K562 (cell line): ENCODE measurements around the gene SH3D21. TPM values are rescaled to one million over a fixed set of nuclear protein-coding genes. Genes with fewer than 3 reads are reported as not detected.

Source experiments
- ATAC-seq: fragments of 200-7000 bp; cut with Tn5 transposase; 3 replicates; pipeline ENCODE4 v1.9.1; 2020; ENCODE audit warnings: moderate library complexity
- BruUV-seq: library from RNA; stranded (reverse); fragments of 400-500 nt; replicated peaks from 2 replicates; lab custom pipeline; 2021; lab: Mats Ljungman, UMichigan
- CTCF ChIA-PET: fragments of 300-600 bp; formaldehyde crosslinking; extraction: SDS; loops from one replicate; lab custom pipeline; 2021; ENCODE audit warnings: low intra/inter-chr PET ratio; lab: Yijun Ruan, JAX
- POLR2A ChIA-PET: fragments of 300-600, 350-650 bp; sonication (Branson Sonifier 250); formaldehyde crosslinking; extraction: SDS; loops from one replicate; lab custom pipeline; 2021; ENCODE audit warnings: antibody characterized with exemption, inconsistent platforms; lab: Yijun Ruan, JAX
- DNase-seq, 4 experiments: peaks; one replicate each; pipeline versions ENCODE4 v3.0.0 to v3.0.0-alpha.2; 2011 to 2018; ENCODE audit warnings: low spot score in 3 of 4, mixed read lengths in 3 of 4; ENCODE audit errors: extremely low read depth in 1 of 4
- FAIRE-seq: peaks from 2 replicates; lab custom pipeline; 2011; peaks lifted over from hg19 to GRCh38; lab: Jason Lieb, UNC
- H2AFZ ChIP-seq: 2 replicates; pipeline ENCODE4 v1.6.0; 2011; ENCODE audit warnings: low read depth, low read length, control low read depth, inconsistent platforms
- H3K27ac ChIP-seq: fragments of 200-600 bp; 3 replicates; pipeline ENCODE4 v1.8.0; 2011; ENCODE audit warnings: low read depth, mild to moderate bottlenecking, control low read depth, inconsistent platforms, low read length, moderate library complexity, mixed read lengths; ENCODE audit errors: extremely low read depth
- H3K27me3 ChIP-seq, 2 experiments: fragments of 300-600 bp in 1 of 2; 2 replicates in 1 of 2; 3 replicates in 1 of 2; pipeline versions ENCODE4 v1.6.0 to v1.8.0; 2011; ENCODE audit warnings: inconsistent platforms in 2 of 2, low read length in 2 of 2, mild to moderate bottlenecking in 1 of 2, mixed read lengths in 1 of 2, moderate library complexity in 1 of 2; ENCODE audit not compliant: control insufficient read depth in 2 of 2, insufficient read depth in 2 of 2
- H3K36me3 ChIP-seq: fragments of 300-600 bp; 3 replicates; pipeline ENCODE4 v1.8.0; 2011; ENCODE audit warnings: mild to moderate bottlenecking, low read length, inconsistent platforms; ENCODE audit not compliant: control insufficient read depth, insufficient read depth
- H3K4me1 ChIP-seq, 2 experiments: fragments of 200-600 bp in 1 of 2; replicated peaks in 1 of 2; 2 replicates in 1 of 2; 3 replicates in 1 of 2; pipeline versions ENCODE4 v1.5.1 to v1.8.0; 2011; ENCODE audit warnings: inconsistent platforms in 2 of 2, low read length in 2 of 2, mild to moderate bottlenecking in 1 of 2, mixed read lengths in 1 of 2, moderate library complexity in 1 of 2; ENCODE audit not compliant: control insufficient read depth in 2 of 2, insufficient read depth in 2 of 2
- H3K4me2 ChIP-seq: 2 replicates; pipeline ENCODE4 v1.6.1; 2011; ENCODE audit warnings: low read length, control low read depth, inconsistent platforms, mixed read lengths; ENCODE audit not compliant: insufficient read depth
- H3K4me3 ChIP-seq: fragments of 200-600 bp; sonication (generic), shearing (Covaris generic); 2 replicates; pipeline ENCODE4 v1.5.1; 2016; ENCODE audit warnings: control low read depth, inconsistent platforms
- H3K79me2 ChIP-seq: fragments of 200-600 bp; 3 replicates; pipeline ENCODE4 v1.8.0; 2011; ENCODE audit warnings: low read length, inconsistent platforms; ENCODE audit not compliant: control insufficient read depth, insufficient read depth
- H3K9ac ChIP-seq, 2 experiments: 2 replicates each; pipeline versions ENCODE4 v1.6.0 to v1.6.1; 2011; ENCODE audit warnings: low read depth in 2 of 2, low read length in 2 of 2, control low read depth in 1 of 2, inconsistent platforms in 1 of 2, mild to moderate bottlenecking in 1 of 2, mixed read lengths in 1 of 2; ENCODE audit not compliant: insufficient read depth in 1 of 2
- H3K9me1 ChIP-seq: one replicate; pipeline ENCODE4 v1.6.0; 2011; ENCODE audit warnings: inconsistent platforms, mild to moderate bottlenecking, low read length, moderate library complexity; ENCODE audit not compliant: control insufficient read depth, insufficient read depth
- H3K9me3 ChIP-seq: replicated peaks from 2 replicates; pipeline ENCODE4 v1.5.1; 2011; ENCODE audit warnings: low read depth, low read length, inconsistent platforms; ENCODE audit not compliant: control insufficient read depth, insufficient read depth
- H4K20me1 ChIP-seq: replicated peaks from 2 replicates; pipeline ENCODE4 v1.6.1; 2011; ENCODE audit warnings: low read length, inconsistent platforms, mixed read lengths; ENCODE audit not compliant: control insufficient read depth, insufficient read depth
- DMBX1 ChIP-seq: fragments of 250-450 bp; sonication (Bioruptor Pico); IDR thresholded peaks from 2 replicates; pipeline ENCODE4 v1.8.0; 2022; ENCODE audit warnings: inconsistent platforms, mild to moderate bottlenecking, moderate library complexity, borderline replicate concordance
- HDAC6 ChIP-seq: IDR thresholded peaks from 2 replicates; pipeline ENCODE4 v1.6.1; 2012; ENCODE audit warnings: low read depth, mild to moderate bottlenecking, control low read depth, inconsistent platforms, low read length, moderate library complexity
- MTA3 ChIP-seq: fragments of 450-650 bp; formaldehyde crosslinking; IDR thresholded peaks from 2 replicates; pipeline ENCODE4 v1.6.1; 2017; ENCODE audit warnings: mild to moderate bottlenecking, borderline replicate concordance
- POLR2A ChIP-seq: fragments of 450-650 bp; conservative IDR thresholded peaks from 2 replicates; pipeline ENCODE4 v1.6.1; 2016
- RBM14 ChIP-seq: fragments of 200-400 bp; formaldehyde crosslinking; IDR thresholded peaks from 2 replicates; pipeline ENCODE4 v1.6.1; 2018; ENCODE audit warnings: low read depth, mild to moderate bottlenecking, low read length, moderate library complexity, borderline replicate concordance; ENCODE audit not compliant: insufficient read depth
- RBM34 ChIP-seq: fragments of 200-400 bp; formaldehyde crosslinking; IDR thresholded peaks from 2 replicates; pipeline ENCODE4 v1.6.1; 2018; ENCODE audit warnings: low read length, borderline replicate concordance; ENCODE audit not compliant: insufficient read depth
- TRIM28 ChIP-seq: fragments of 450-650 bp; IDR thresholded peaks from 2 replicates; pipeline ENCODE4 v1.6.1; 2017
- ZFP1 ChIP-seq: fragments of 450-650 bp; formaldehyde crosslinking; IDR thresholded peaks from 2 replicates; pipeline ENCODE4 v1.4.0; 2020; ENCODE audit warnings: mild to moderate bottlenecking, mixed read lengths
- WGBS: fragments of 100-300 bp; shearing (Covaris generic); methylation state at CpG from one replicate; pipeline ENCODE4 v1.1.6; 2016; ENCODE audit warnings: low coverage, mixed read lengths; ENCODE audit not compliant: insufficient coverage; ENCODE audit errors: missing lambda C conversion rate; 5-methylcytosine and 5-hydroxymethylcytosine counted together
- in situ Hi-C: fragments of 300-500 bp; cut with MboI; formaldehyde crosslinking; loops from 4 replicates; pipeline ENCODE4 v1.15.0; 2018; ENCODE audit warnings: inconsistent platforms, mixed read lengths
- intact Hi-C: fragments of 100-400 bp; cut with micrococcal nuclease; formaldehyde crosslinking; loops from 2 replicates; pipeline ENCODE4 v1.14.2; 2022
- polyA plus RNA-seq, 8 experiments: library from polyadenylated mRNA; depleted of rRNA in 4 of 8; stranded (reverse) in 5 of 8; unstranded in 3 of 8; fragments of >200 nt; fragmentation: Nextera tagmentation in 2 of 8; fragmentation: Illumina TruSeq in 1 of 8; extraction: Ambion mirVana in 2 of 8; extraction: Trizol in 1 of 8; gene quantifications; 2 replicates each; pipeline versions ENCODE4 v1.2.1 to v1.2.3, GENCODE V29; 2011 to 2014; ENCODE audit warnings: inconsistent platforms in 1 of 8, missing spikeins in 1 of 8
- total RNA-seq, 7 experiments: library from RNA; depleted of rRNA in 6 of 7; stranded (reverse); fragments of >200 nt in 6 of 7; fragmentation: Illumina TruSeq in 2 of 7; extraction: Trizol in 2 of 7; gene quantifications; 2 replicates each; pipeline versions ENCODE4 v1.2.1 to v1.2.3, GENCODE V29; 2011 to 2021; ENCODE audit warnings: low replicate concordance in 1 of 7
- TF ChIP-seq, protein P1 (sequence below): fragments of 450-650 bp; formaldehyde crosslinking; IDR thresholded peaks from 2 replicates; pipeline ENCODE4 v1.4.0; 2020; ENCODE audit warnings: mild to moderate bottlenecking, moderate library complexity
- TF ChIP-seq, protein P2 (sequence below): sonication (generic); formaldehyde crosslinking; IDR thresholded peaks from 2 replicates; pipeline ENCODE4 v1.8.0; 2023; ENCODE audit warnings: mild to moderate bottlenecking, missing genetic modification reagents

SH3D21 gene
- total and polyA plus RNA-seq, 9 of the 15 experiments (the other 6 are each of a cell fraction or from before 2014, with no cell fraction given) = 0.01 to 4.7 (median 1.8) TPM

DNA sequence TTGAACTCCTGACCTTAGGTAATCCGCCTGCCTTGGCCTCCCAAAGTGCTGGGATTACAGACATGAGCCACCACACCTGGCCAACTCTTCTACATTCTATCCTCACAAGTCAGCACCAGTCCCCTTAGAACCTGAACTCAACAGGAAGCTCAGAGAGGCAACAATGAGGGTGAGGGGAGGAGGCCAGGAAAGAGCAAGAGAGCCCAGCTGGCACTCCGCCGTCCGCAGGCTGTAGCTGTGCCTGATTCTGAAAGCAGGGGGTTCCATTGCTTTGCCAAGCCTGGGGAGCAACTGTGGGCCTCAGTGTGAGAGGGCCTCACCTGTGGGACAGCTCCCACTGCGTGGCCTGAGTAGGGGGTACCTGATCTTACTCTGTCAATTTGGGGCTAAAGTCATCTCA is 60.9 kb downstream of the SH3D21 start (continued):
- TF ChIP-seq, protein P1, sequence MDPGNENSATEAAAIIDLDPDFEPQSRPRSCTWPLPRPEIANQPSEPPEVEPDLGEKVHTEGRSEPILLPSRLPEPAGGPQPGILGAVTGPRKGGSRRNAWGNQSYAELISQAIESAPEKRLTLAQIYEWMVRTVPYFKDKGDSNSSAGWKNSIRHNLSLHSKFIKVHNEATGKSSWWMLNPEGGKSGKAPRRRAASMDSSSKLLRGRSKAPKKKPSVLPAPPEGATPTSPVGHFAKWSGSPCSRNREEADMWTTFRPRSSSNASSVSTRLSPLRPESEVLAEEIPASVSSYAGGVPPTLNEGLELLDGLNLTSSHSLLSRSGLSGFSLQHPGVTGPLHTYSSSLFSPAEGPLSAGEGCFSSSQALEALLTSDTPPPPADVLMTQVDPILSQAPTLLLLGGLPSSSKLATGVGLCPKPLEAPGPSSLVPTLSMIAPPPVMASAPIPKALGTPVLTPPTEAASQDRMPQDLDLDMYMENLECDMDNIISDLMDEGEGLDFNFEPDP (CRISPR knock-in tag) = no peak
- TF ChIP-seq POLR2A = no peak
- TF ChIP-seq HDAC6 = no peak
- no peak for TF ChIP-seq RBM14
- no peak for TF ChIP-seq MTA3
- TF ChIP-seq DMBX1 (CRISPR knock-in tag) = no peak
- no peak for TF ChIP-seq RBM34

DNA sequence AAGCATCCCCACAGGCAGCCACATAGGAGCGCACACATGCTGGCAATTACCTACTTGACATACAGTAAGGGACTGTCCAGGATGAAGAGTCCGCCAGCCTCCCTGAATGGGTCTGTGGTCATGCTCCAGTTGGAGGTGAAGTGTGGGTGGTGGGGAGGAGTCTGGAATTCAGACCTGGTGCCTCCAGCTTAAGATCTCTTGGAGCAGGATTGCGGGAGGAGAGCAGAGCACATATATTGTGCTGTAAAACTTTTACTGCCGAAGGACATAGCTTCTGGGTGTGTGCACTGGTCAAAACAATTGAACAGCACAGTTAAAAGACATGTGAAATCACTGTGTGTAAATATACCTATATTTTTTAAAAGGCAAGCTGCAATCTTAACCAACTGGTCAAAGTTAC is 61.6 kb downstream of the SH3D21 start:
- CTCF ChIA-PET = interaction anchor here (1.8 kb wide), 1 partner anchor 268 kb away, joined by 11 read pairs; no protein-coding TSS in a partner anchor
- H3K4me2 ChIP-seq = no peak overlapping the region
- 89% methylated on average over 4 of the region's 4 CpGs for whole genome bisulfite sequencing
- in situ Hi-C loops = no loop called here
- H3K79me2 ChIP-seq = peaks cover 73% of the 10 kb centered on the region
- TF ChIP-seq TRIM28 = no peak
- no peak for TF ChIP-seq ZFP1
- TF ChIP-seq, protein P2, sequence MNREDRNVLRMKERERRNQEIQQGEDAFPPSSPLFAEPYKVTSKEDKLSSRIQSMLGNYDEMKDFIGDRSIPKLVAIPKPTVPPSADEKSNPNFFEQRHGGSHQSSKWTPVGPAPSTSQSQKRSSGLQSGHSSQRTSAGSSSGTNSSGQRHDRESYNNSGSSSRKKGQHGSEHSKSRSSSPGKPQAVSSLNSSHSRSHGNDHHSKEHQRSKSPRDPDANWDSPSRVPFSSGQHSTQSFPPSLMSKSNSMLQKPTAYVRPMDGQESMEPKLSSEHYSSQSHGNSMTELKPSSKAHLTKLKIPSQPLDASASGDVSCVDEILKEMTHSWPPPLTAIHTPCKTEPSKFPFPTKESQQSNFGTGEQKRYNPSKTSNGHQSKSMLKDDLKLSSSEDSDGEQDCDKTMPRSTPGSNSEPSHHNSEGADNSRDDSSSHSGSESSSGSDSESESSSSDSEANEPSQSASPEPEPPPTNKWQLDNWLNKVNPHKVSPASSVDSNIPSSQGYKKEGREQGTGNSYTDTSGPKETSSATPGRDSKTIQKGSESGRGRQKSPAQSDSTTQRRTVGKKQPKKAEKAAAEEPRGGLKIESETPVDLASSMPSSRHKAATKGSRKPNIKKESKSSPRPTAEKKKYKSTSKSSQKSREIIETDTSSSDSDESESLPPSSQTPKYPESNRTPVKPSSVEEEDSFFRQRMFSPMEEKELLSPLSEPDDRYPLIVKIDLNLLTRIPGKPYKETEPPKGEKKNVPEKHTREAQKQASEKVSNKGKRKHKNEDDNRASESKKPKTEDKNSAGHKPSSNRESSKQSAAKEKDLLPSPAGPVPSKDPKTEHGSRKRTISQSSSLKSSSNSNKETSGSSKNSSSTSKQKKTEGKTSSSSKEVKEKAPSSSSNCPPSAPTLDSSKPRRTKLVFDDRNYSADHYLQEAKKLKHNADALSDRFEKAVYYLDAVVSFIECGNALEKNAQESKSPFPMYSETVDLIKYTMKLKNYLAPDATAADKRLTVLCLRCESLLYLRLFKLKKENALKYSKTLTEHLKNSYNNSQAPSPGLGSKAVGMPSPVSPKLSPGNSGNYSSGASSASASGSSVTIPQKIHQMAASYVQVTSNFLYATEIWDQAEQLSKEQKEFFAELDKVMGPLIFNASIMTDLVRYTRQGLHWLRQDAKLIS = no peak
- TF ChIP-seq, all 486 proteins: peak for 0
- no TSS peak for BruUV-seq
- no peak for ATAC-seq
- Histone ChIP-seq H3K9ac (peak overlapping the region in 1 of 2 experiments; percentile 24; a peak in 2 of 4 replicates), H4K20me1 (0 out of 2 replicates have a peak, but pooled peaks cover 6% of the 10 kb centered on the region), H3K27ac (no peak overlapping the region), H3K9me3 (no peaks in the 10 kb centered on the region), H3K4me1 (peaks cover 27 to 38% of the 10 kb centered on the region in 2 experiments), H3K36me3 (peaks cover 49% of the 10 kb centered on the region), H3K4me3 (no peak overlapping the region), H3K27me3 (no peaks in the 10 kb centered on the region), H3K9me1 (peaks cover 11% of the 10 kb centered on the region), H2AFZ (no peak overlapping the region)
- DNase-seq = no peak
- intact Hi-C loops = loop anchor here (2.0 kb wide), 2 partner anchors 47 to 53 kb away; no protein-coding TSS in a partner anchor
- POLR2A ChIA-PET = interaction anchor here (0.7 to 3.7 kb wide), 6 partner anchors 9 to 31 kb away, joined by 3 to 34 read pairs (median 4); no protein-coding TSS in a partner anchor
- FAIRE-seq = no peak
